Nephron progenitor cell (in vitro differentiated cells): ENCODE data around the gene VTA1.
"Not testable (repeated sequence)": the region's sequence is repeated elsewhere in the genome, so short reads cannot be mapped to it uniquely, and the experiment has no call there.

ENCODE experiments used
- DNase-seq: peaks from one replicate; pipeline ENCODE4 v3.0.0; 2021
- H3K27ac Mint-ChIP-seq: 2 replicates; pipeline ENCODE4 v1.8.0; 2021; ENCODE audit warnings: mild to moderate bottlenecking, moderate library complexity, mixed read lengths
- H3K27me3 Mint-ChIP-seq: 2 replicates; pipeline ENCODE4 v1.8.0; 2021; ENCODE audit warnings: mild to moderate bottlenecking, low read depth, mixed read lengths; ENCODE audit not compliant: poor library complexity
- H3K36me3 Mint-ChIP-seq: 2 replicates; pipeline ENCODE4 v1.8.0; 2021; ENCODE audit warnings: low read depth, mixed read lengths
- H3K4me1 Mint-ChIP-seq: 2 replicates; pipeline ENCODE4 v1.8.0; 2021; ENCODE audit warnings: mixed read lengths
- H3K4me3 Mint-ChIP-seq: 2 replicates; pipeline ENCODE4 v1.8.0; 2021; ENCODE audit warnings: mild to moderate bottlenecking, moderate library complexity, mixed read lengths
- H3K9me3 Mint-ChIP-seq: 2 replicates; pipeline ENCODE4 v1.8.0; 2021; ENCODE audit warnings: mild to moderate bottlenecking, moderate library complexity, mixed read lengths
- TF ChIP-seq, protein P1 (sequence below): fragments of 200-600 bp; sonication (generic); IDR thresholded peaks from 2 replicates; pipeline ENCODE4 v1.5.0; 2021; ENCODE audit warnings: antibody characterized with exemption

VTA1 gene

DNA sequence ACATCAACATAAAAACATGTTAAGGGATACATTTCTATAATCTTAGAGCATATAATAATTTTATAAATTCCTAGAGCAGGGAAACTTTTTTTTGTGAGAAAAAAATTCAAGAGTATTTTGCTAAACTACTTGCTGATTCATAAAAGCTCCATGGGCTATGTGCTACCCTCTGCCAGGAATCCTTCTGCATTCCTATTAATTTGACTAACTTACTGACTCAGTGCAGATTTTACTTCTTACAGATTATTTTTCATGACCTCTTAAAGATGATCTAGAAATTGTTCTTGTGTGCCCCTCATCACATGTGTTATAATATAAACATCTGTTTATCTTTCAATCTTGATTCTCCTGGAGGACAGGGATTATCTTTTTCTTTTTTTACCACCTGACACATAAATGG, 5.7 kb downstream of the VTA1 start:
- no peak overlapping the region for H3K4me3 Mint-ChIP-seq
- DNase-seq = no peak
- H3K4me1 Mint-ChIP-seq = peaks cover 32% of the 10 kb centered on the region
- TF ChIP-seq, protein P1, sequence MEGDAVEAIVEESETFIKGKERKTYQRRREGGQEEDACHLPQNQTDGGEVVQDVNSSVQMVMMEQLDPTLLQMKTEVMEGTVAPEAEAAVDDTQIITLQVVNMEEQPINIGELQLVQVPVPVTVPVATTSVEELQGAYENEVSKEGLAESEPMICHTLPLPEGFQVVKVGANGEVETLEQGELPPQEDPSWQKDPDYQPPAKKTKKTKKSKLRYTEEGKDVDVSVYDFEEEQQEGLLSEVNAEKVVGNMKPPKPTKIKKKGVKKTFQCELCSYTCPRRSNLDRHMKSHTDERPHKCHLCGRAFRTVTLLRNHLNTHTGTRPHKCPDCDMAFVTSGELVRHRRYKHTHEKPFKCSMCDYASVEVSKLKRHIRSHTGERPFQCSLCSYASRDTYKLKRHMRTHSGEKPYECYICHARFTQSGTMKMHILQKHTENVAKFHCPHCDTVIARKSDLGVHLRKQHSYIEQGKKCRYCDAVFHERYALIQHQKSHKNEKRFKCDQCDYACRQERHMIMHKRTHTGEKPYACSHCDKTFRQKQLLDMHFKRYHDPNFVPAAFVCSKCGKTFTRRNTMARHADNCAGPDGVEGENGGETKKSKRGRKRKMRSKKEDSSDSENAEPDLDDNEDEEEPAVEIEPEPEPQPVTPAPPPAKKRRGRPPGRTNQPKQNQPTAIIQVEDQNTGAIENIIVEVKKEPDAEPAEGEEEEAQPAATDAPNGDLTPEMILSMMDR = no peak
- no peak overlapping the region for H3K27ac Mint-ChIP-seq
- H3K9me3 Mint-ChIP-seq = no peaks in the 10 kb centered on the region
- peaks cover 21% of the 10 kb centered on the region for H3K36me3 Mint-ChIP-seq
- H3K27me3 Mint-ChIP-seq = no peaks in the 10 kb centered on the region

DNA sequence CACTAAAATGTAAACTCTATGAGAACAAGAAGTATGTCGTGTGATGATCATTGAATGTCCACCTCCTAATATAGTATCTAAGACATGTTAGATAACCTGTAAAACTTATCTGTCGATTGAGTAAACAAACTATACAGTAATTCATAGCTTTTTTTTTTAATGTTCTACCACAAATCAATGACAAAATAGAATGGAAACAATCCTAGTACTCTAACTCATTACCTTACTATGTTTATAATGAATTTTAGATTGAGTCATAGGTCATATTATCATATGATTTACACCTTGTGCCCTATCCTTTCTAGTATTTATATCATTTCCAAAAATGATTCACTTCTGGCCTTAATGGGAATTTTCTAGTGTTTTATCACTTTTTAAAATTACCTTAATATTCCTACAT, 6.1 kb downstream of the VTA1 start:
- Mint-ChIP-seq H3K27ac (no peak overlapping the region), H3K4me3 (no peak overlapping the region), H3K36me3 (peaks cover 21% of the 10 kb centered on the region), H3K4me1 (peaks cover 28% of the 10 kb centered on the region), H3K27me3 (no peaks in the 10 kb centered on the region), H3K9me3 (no peaks in the 10 kb centered on the region)
- no peak for DNase-seq
- TF ChIP-seq, protein P1 = no peak

DNA sequence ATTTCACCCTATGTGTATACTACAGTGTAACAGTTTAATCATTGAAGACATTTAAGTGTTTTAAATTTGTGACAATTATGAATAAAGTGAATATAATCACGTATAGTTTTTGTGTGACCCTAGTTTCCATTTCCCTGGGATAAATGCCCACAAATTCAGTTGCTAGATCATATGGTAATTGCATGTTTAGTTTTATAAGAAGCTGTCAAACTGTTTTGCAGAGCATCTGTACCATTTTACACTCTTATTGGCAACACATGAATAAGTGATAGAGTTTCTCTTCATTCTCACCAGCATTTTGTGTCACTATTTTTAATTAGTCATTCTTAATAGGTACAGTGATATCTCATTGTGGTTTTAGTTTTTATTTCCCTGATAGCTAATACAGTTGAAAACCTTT, 7.3 kb downstream of the VTA1 start:
- Mint-ChIP-seq H3K4me1 (peaks cover 16% of the 10 kb centered on the region), H3K27ac (no peak overlapping the region), H3K27me3 (no peaks in the 10 kb centered on the region), H3K4me3 (no peak overlapping the region), H3K36me3 (peaks cover 23% of the 10 kb centered on the region), H3K9me3 (no peaks in the 10 kb centered on the region)
- TF ChIP-seq, protein P1 = no peak
- DNase-seq = no peak

DNA sequence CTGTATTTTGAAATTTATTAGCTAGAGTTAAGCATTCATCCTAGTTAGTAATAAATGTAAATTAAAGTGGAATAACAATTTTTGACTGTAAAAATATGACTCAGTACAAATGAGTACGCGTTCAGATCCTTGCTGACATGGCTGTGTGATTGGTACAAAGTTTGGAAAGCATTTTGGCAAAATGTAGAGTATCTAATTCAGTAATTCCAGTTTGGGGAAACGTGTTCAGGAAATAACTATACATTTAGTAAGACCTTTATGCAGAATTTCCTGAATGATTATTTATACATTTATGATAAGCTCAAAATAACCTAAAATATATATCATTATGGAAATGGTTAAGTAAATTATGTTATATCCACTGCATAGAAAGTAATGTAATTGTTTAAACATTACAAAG, 8.0 kb downstream of the VTA1 start:
- Mint-ChIP-seq H3K36me3 (peaks cover 20% of the 10 kb centered on the region), H3K9me3 (no peaks in the 10 kb centered on the region), H3K27ac (no peak overlapping the region), H3K4me3 (no peak overlapping the region), H3K4me1 (peaks cover 9% of the 10 kb centered on the region), H3K27me3 (no peaks in the 10 kb centered on the region)
- TF ChIP-seq, protein P1 = no peak
- DNase-seq = no peak

DNA sequence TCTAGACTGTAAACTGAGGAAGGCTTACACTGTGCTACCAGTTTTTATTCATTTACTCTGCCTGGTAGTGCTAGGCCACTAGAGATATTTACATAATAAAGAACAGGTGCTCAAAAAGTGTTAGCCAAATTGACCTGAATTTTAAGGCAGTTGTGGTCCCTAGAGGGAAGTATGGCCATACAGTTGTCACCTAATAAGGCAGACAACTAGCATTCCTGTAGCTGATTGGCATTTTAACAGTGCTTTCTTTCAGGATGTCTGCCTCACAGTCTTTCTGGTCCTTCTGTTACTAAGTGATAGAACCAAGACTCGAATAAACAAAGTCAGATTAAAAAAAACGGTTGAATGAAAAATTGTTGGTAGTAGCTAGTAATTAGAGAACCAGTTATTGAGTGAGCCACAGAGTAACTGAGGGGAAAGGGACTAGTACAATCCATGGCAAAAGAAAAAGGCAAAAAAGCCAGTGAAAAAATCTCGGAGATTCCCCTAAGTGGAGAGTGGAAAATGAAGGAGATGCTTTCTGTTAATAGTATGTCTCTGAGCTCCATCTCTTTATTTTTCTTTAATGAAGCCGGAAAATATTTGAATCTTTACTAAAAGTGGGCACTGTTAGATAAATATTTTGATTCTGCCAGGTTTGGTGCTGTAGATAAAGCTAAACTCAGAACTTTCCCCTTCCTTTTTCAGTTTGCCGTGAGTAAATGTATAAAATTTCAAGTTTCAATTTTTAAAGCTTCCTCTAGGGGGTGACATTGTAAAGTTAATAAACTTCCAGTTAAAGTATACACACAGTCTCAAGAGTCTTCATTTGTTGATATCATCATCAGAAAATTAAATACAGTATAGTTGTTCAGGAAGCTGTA, 9.1 kb downstream of the VTA1 start:
- H3K27me3 Mint-ChIP-seq = no peaks in the 10 kb centered on the region
- peaks cover 10% of the 10 kb centered on the region for H3K36me3 Mint-ChIP-seq
- H3K4me3 Mint-ChIP-seq = no peak overlapping the region
- H3K4me1 Mint-ChIP-seq = peaks cover 6% of the 10 kb centered on the region
- H3K9me3 Mint-ChIP-seq = no peaks in the 10 kb centered on the region
- TF ChIP-seq, protein P1 = peak; percentile 41
- no peak for DNase-seq
- peak overlapping the region; percentile 73 for H3K27ac Mint-ChIP-seq

DNA sequence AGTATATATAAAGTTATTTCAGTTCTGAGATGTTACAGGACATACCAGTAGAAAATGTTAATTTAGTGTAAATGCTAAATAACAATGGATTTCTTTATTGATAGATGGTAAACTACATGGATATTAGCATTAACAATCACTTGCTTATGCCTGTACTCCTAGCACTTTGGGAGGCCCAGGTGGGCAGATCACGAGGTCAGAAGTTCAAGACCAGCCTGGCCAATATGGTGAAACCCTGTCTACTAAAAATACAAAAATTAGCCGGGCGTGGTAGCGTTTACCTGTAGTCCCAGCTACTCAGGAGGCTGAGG, 9.7 kb downstream of the VTA1 start:
- not testable (repeated sequence) for H3K4me1 Mint-ChIP-seq, DNase-seq, H3K36me3 Mint-ChIP-seq, H3K9me3 Mint-ChIP-seq, H3K27ac Mint-ChIP-seq, H3K4me3 Mint-ChIP-seq, H3K27me3 Mint-ChIP-seq
